HepG2 (cell line): Measurements from ENCODE around the gene LYPD6. TPM values are rescaled to one million over a fixed set of nuclear protein-coding genes. Genes with fewer than 3 reads are reported as not detected.

Source experiments
- CBX1 ChIP-seq: IDR thresholded peaks from one replicate; pipeline ENCODE4 v1.6.1; 2016; ENCODE audit warnings: antibody characterized with exemption, low read depth
- HES4 ChIP-seq: sonication (generic); formaldehyde crosslinking; IDR thresholded peaks from 2 replicates; pipeline ENCODE4 v1.9.0; 2021; ENCODE audit warnings: mild to moderate bottlenecking, missing genetic modification reagents, borderline replicate concordance
- HMG20A ChIP-seq: IDR thresholded peaks from 2 replicates; pipeline ENCODE4 v1.6.1; 2016; ENCODE audit warnings: borderline replicate concordance
- KDM2A ChIP-seq: sonication (generic); formaldehyde crosslinking; IDR thresholded peaks from 2 replicates; pipeline ENCODE4 v1.4.0; 2020; ENCODE audit warnings: low read depth, missing genetic modification reagents, borderline replicate concordance
- LCORL ChIP-seq, 2 experiments: fragments of 450-650 bp in 1 of 2; sonication (generic) in 1 of 2; formaldehyde crosslinking in 1 of 2; IDR thresholded peaks; 2 replicates each; pipeline versions ENCODE4 v1.5.0 to v1.6.1; 2017 to 2020; ENCODE audit warnings: antibody characterized with exemption in 1 of 2, missing genetic modification reagents in 1 of 2
- MAZ ChIP-seq, 2 experiments: sonication (generic) in 1 of 2; formaldehyde crosslinking in 1 of 2; IDR thresholded peaks; 2 replicates each; pipeline versions ENCODE4 v1.5.0 to v1.6.1; 2012 to 2020; ENCODE audit warnings: low read depth in 2 of 2, mild to moderate bottlenecking in 2 of 2, borderline replicate concordance in 1 of 2, improper control_type of control experiment in 1 of 2, low read length in 1 of 2, missing genetic modification reagents in 1 of 2, moderate library complexity in 1 of 2
- MLX ChIP-seq: IDR thresholded peaks from 2 replicates; pipeline ENCODE4 v1.6.1; 2016
- NONO ChIP-seq, 2 experiments: fragments of 450-650 bp in 1 of 2; sonication (generic) in 1 of 2; formaldehyde crosslinking in 1 of 2; IDR thresholded peaks in 1 of 2; conservative IDR thresholded peaks in 1 of 2; 2 replicates each; pipeline versions ENCODE4 v1.6.1 to v1.8.0; 2017 to 2022; ENCODE audit warnings: mild to moderate bottlenecking in 1 of 2, missing genetic modification reagents in 1 of 2, moderate library complexity in 1 of 2
- NR2F2 ChIP-seq: IDR thresholded peaks from 2 replicates; pipeline ENCODE4 v1.6.1; 2012; ENCODE audit warnings: low read depth, inconsistent platforms, borderline replicate concordance
- NR2F6 ChIP-seq, 2 experiments: IDR thresholded peaks; 2 replicates each; pipeline ENCODE4 v1.6.1; 2016; ENCODE audit warnings: antibody characterized with exemption in 1 of 2, mild to moderate bottlenecking in 1 of 2
- PAXIP1 ChIP-seq: sonication (generic); formaldehyde crosslinking; conservative IDR thresholded peaks from 2 replicates; pipeline ENCODE4 v1.4.0; 2020; ENCODE audit warnings: mild to moderate bottlenecking, missing genetic modification reagents, moderate library complexity
- PRMT3 ChIP-seq: sonication (generic); formaldehyde crosslinking; IDR thresholded peaks from 2 replicates; pipeline ENCODE4 v1.8.1; 2022; ENCODE audit warnings: low read depth, mild to moderate bottlenecking, moderate library complexity, missing genetic modification reagents, borderline replicate concordance
- RXRA ChIP-seq: sonication (generic); formaldehyde crosslinking; IDR thresholded peaks from 2 replicates; pipeline ENCODE4 v1.5.1; 2020; ENCODE audit warnings: missing genetic modification reagents
- SKI ChIP-seq: fragments of 450-650 bp; IDR thresholded peaks from one replicate; pipeline ENCODE4 v1.6.1; 2018; ENCODE audit warnings: mild to moderate bottlenecking; ENCODE audit not compliant: partially characterized antibody
- ZBTB10 ChIP-seq: sonication (generic); formaldehyde crosslinking; IDR thresholded peaks from 2 replicates; pipeline ENCODE4 v1.4.0; 2020; ENCODE audit warnings: missing genetic modification reagents, borderline replicate concordance
- ZMYM4 ChIP-seq: sonication (generic); formaldehyde crosslinking; IDR thresholded peaks from 2 replicates; pipeline ENCODE4 v1.8.1; 2023; ENCODE audit warnings: mild to moderate bottlenecking, missing genetic modification reagents
- ZNF160 ChIP-seq: sonication (generic); formaldehyde crosslinking; IDR thresholded peaks from 2 replicates; pipeline ENCODE4 v1.8.0; 2022; ENCODE audit warnings: mild to moderate bottlenecking, inconsistent platforms, missing genetic modification reagents
- ZNF3 ChIP-seq: IDR thresholded peaks from 2 replicates; pipeline ENCODE4 v1.7.0; 2017; ENCODE audit warnings: inconsistent platforms
- ZNF331 ChIP-seq: sonication (generic); formaldehyde crosslinking; IDR thresholded peaks from 2 replicates; pipeline ENCODE4 v1.4.0; 2020; ENCODE audit warnings: missing genetic modification reagents
- ZNF878 ChIP-seq: sonication (generic); formaldehyde crosslinking; IDR thresholded peaks from 2 replicates; pipeline ENCODE4 v1.8.1; 2023; ENCODE audit warnings: mild to moderate bottlenecking, missing genetic modification reagents, moderate library complexity
- ZSCAN30 ChIP-seq: sonication (generic); formaldehyde crosslinking; IDR thresholded peaks from 2 replicates; pipeline ENCODE4 v1.5.0; 2020; ENCODE audit warnings: mild to moderate bottlenecking, missing genetic modification reagents
- polyA plus RNA-seq, 8 experiments: library from polyadenylated mRNA; depleted of rRNA in 3 of 8; stranded (reverse) in 7 of 8; unstranded in 1 of 8; fragments of >200 nt; fragmentation: Illumina TruSeq in 4 of 8; extraction: Trizol in 4 of 8; gene quantifications; 2 replicates each; pipeline versions ENCODE4 v1.2.1 to v1.2.3, GENCODE V29; 2011 to 2016; ENCODE audit warnings: low read depth in 4 of 8, missing spikeins in 1 of 8, mixed read lengths in 1 of 8; ENCODE audit not compliant: insufficient read depth in 1 of 8
- total RNA-seq, 5 experiments: library from RNA; depleted of rRNA; stranded (reverse); fragments of >200 nt; fragmentation: Illumina TruSeq; extraction: Trizol; gene quantifications; 2 replicates each; pipeline ENCODE4 v1.2.3, GENCODE V29; 2016; ENCODE audit warnings: low read depth in 1 of 5

The LYPD6 gene
- total and polyA plus RNA-seq, 2 of the 13 experiments (the other 11 are each of a cell fraction or from before 2014, with no cell fraction given): 0.01 to 0.07 TPM

DNA sequence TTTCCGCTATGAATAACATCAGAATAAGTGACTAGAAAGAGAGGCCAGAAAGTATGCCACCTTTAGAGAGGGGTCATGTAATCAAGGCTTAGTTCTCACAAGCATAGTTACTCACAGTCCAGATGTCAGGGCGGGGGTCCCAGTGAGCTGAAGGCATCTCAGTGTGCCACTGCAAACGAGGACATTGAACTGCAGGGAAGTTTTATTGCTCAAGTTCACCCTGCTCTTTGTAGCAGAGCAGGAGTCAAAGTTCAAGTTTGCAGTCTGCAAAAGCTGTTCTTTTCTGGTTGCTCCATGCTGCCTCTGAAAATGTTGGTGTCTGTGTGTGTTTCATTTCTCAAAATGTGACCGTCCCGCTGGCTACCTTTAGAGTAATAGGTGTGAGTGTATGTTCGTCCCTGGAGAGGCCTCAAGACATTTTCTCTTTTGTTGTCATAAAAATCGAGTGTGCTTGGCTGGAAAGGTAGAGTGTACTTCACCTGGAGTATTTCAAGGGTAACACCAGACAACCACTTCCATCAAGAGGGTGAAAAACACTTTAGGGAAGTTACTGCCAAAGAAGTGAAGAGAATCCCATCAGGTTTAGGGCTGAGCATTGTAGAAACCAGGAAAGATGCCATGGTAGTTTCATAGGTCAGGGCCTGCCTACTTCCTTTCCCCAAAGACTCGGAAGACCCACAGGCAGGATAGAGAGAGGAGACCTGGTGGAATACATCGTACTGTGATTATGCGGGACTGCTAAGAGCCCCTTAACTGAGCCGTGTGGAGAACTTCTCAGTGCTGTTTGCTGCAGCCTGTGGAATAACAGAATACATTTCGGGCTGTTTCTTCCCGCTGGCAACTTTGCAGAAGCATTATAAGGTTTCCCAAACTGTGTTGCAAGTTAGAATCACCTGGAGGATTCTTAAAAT is 89.9 kb downstream of the LYPD6 start (continued):
- no peak for TF ChIP-seq MAZ (IDR thresholded peaks at IDR 0.05; ENCODE audit: borderline replicate concordance, low read depth, low read length)
- TF ChIP-seq MAZ (CRISPR knock-in tag; IDR thresholded peaks at IDR 0.05; ENCODE audit: low read depth): no peak
- peak; percentile 22; the same call in 1 of the 2 replicates for TF ChIP-seq HMG20A (CRISPR knock-in tag)
- TF ChIP-seq MLX (CRISPR knock-in tag): no peak
- no peak for TF ChIP-seq KDM2A (CRISPR knock-in tag)
- peak; percentile 70; the same call in 1 of the 2 replicates for TF ChIP-seq ZNF3 (CRISPR knock-in tag)
- TF ChIP-seq PAXIP1: peak; percentile 50
- peak; percentile 72 for TF ChIP-seq NR2F6 (IDR thresholded peaks at IDR 0.05)
- TF ChIP-seq NR2F6 (CRISPR knock-in tag; IDR thresholded peaks at IDR 0.05): peak; percentile 74
- TF ChIP-seq ZBTB10 (CRISPR knock-in tag): no peak
- no peak for TF ChIP-seq LCORL (IDR thresholded peaks at IDR 0.05)
- peak; percentile 56 for TF ChIP-seq LCORL (CRISPR knock-in tag; IDR thresholded peaks at IDR 0.05)
- 0 out of 2 replicates have a peak, but pooled peaks have one; percentile 46 for TF ChIP-seq ZNF331
- peak; percentile 51; the same call in 1 of the 2 replicates for TF ChIP-seq ZNF878 (CRISPR knock-in tag)
- no peak for TF ChIP-seq PRMT3 (CRISPR knock-in tag)
- peak; percentile 33; the same call in 1 of the 2 replicates for TF ChIP-seq ZMYM4 (CRISPR knock-in tag)
- no peak for TF ChIP-seq CBX1
- peak; percentile 33; the same call in 1 of the 2 replicates for TF ChIP-seq RXRA (CRISPR knock-in tag)
- TF ChIP-seq ZNF160 (CRISPR knock-in tag): no peak
- TF ChIP-seq NR2F2: peak; percentile 52; the same call in 1 of the 2 replicates
- TF ChIP-seq ZSCAN30 (CRISPR knock-in tag): 0 out of 2 replicates have a peak, but pooled peaks have one; percentile 69
- no peak for TF ChIP-seq HES4
- TF ChIP-seq SKI: peak; percentile 77
- no peak for TF ChIP-seq NONO (IDR thresholded peaks at IDR 0.05)
- peak; percentile 37; the same call in 1 of the 2 replicates for TF ChIP-seq NONO (CRISPR knock-in tag; conservative IDR thresholded peaks at IDR 0.05)
